GM12864 (cell line): ENCODE results near the gene TMF1.

ENCODE experiments used
- DNase-seq: peaks from one replicate; pipeline ENCODE4 v3.0.0-alpha.2; 2011; ENCODE audit warnings: low read depth
- H3K4me3 ChIP-seq: 2 replicates; pipeline ENCODE4 v1.5.1; 2011; ENCODE audit warnings: mild to moderate bottlenecking, low read depth, low read length, control low read depth
- TF ChIP-seq, protein P1 (sequence below): IDR thresholded peaks from 2 replicates; pipeline ENCODE4 v1.5.1; 2011; ENCODE audit warnings: low read depth, mild to moderate bottlenecking, moderate library complexity, low read length, control low read depth, inconsistent platforms; ENCODE audit errors: missing control alignments

Gene TMF1

DNA sequence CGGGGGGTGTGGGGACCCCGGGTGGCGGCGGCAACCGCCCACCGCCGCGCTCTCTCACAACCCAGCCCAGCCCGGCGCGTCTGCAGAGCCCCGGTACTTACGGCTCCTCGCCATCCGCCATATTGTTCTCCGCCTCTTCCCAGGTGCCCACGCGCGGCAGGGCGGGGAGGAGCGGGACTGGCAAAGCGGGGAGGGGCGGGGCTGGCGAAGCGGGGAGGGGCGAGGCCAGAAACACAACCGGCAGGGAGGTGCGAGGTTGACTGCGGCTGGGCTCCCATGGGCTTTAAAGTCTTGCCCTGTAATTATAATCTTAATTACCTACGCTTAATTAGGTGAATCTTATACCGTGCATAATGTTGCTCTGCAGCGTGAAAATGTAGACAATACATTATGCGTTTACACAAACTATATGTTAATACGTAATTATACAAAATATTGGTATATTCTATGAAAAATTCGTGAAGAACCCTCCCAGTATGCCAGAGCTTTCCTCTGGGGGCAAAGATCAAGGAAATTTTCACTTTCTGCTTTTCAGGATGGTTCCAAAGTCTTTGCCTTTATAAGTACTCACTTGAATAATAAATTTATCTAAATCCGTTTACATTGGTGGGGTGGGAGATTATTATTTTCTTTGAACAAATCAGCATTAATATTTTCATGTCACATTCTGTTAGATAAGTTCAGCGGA lies 28.2 kb upstream of the TMF1 start, which contains the start of gene UBA3:
Gene UBA3 (minus strand): TSS at position 133 of the 688 bp plus-strand sequence. CDS start 12 bp downstream, at position 121.
- TF ChIP-seq, protein P1, sequence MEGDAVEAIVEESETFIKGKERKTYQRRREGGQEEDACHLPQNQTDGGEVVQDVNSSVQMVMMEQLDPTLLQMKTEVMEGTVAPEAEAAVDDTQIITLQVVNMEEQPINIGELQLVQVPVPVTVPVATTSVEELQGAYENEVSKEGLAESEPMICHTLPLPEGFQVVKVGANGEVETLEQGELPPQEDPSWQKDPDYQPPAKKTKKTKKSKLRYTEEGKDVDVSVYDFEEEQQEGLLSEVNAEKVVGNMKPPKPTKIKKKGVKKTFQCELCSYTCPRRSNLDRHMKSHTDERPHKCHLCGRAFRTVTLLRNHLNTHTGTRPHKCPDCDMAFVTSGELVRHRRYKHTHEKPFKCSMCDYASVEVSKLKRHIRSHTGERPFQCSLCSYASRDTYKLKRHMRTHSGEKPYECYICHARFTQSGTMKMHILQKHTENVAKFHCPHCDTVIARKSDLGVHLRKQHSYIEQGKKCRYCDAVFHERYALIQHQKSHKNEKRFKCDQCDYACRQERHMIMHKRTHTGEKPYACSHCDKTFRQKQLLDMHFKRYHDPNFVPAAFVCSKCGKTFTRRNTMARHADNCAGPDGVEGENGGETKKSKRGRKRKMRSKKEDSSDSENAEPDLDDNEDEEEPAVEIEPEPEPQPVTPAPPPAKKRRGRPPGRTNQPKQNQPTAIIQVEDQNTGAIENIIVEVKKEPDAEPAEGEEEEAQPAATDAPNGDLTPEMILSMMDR: no peak
- peak within 1 kb of the TSS; percentile 94 for H3K4me3 ChIP-seq
- peak; percentile 67 for DNase-seq

- peak overlapping the region; percentile 94 for H3K4me3 ChIP-seq
- DNase-seq: no peak
- TF ChIP-seq, protein P1: no peak
These were observed 27.4 kb upstream of the TMF1 start for GRCh38 chr3:69079269-69080159.

- H3K4me3 ChIP-seq: no peak overlapping the region
- DNase-seq: no peak
- TF ChIP-seq, protein P1: no peak
These were observed 20.8 kb upstream of the TMF1 start for GRCh38 chr3:69072928-69073327.

DNA sequence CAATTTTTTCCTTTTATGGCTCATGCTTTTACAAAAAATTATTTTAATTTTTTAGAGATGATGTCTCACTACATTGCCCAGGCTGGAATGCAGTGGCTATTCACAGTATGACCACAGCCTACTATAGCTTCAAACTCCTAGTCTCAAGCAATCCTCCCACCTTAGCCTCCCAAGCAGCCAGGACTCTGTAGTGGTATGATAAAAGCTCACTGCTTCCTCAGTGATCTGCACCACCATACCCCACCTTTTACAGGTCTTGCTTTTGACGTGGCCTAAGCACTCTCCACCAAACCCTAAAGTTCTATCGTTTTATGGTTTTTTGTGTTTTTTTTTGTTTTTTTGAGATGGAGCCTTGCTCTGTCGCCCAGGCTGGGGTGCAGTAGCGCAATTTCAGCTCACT lies 14.0 kb upstream of the TMF1 start:
- H3K4me3 ChIP-seq: no peak overlapping the region
- no peak for DNase-seq
- TF ChIP-seq, protein P1: no peak

GRCh38 chr3:69065318-69065964 lies 13.3 kb upstream of the TMF1 start:
- H3K4me3 ChIP-seq: no peak overlapping the region
- no peak for DNase-seq
- TF ChIP-seq, protein P1: no peak

- no peak overlapping the region for H3K4me3 ChIP-seq
These were observed 11.5 kb upstream of the TMF1 start for GRCh38 chr3:69063636-69064035.

More at GRCh38 chr3:69063636-69064035, 11.5 kb upstream of the TMF1 start:
- DNase-seq: no peak
- TF ChIP-seq, protein P1: no peak
